Measurements from ENCODE around the gene DTX4. TPM values are rescaled to one million over a fixed set of nuclear protein-coding genes. Genes with fewer than 3 reads are reported as not detected.

DTX4 gene
- total RNA-seq, 1 experiment from 2014 or later, result 0.21 TPM

DNA sequence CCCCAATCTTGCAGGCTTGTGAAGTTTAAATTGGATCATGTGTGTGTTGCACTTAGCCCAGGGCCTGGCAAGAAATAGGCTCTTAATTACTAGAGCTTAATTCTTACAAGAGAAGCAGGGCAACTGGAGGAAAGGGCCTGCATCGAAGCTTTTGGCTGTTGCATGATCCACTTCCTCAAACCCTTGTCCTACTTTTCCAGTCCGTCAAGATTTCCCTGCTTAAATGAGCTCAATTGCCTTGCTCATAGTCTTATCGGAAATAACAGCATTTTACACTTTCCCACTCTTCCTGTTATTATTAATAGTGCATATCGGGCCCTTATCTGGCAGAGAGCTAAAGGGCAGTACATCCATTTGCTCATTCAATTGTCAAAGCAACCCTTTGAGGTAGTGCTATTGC is 18.1 kb downstream of the DTX4 start:
- Histone ChIP-seq H3K27ac (ENCODE audit: low read length) (no peak overlapping the region), H3K4me3 (ENCODE audit: low read depth in 2 of 2, low read length in 2 of 2) (no peak overlapping the region), H3K4me1 (ENCODE audit: control insufficient read depth, insufficient read depth, low read length) (no peaks in the 10 kb centered on the region), H3K9me3 (ENCODE audit: control insufficient read depth, insufficient read depth, low read depth, low read length) (no peaks in the 10 kb centered on the region), H3K36me3 (ENCODE audit: control insufficient read depth, insufficient read depth, low read length) (no peaks in the 10 kb centered on the region), H3K27me3 (ENCODE audit: control insufficient read depth, insufficient read depth, low read length) (peaks cover 6% of the 10 kb centered on the region)
- in situ Hi-C loops (cut with HindIII; ENCODE audit: low pct_unique_long_range_greater_than_20kb, low sequenced_read_pairs), result no loop called here
- no peak for ATAC-seq
- intact Hi-C loops (cut with micrococcal nuclease; ENCODE audit: unreplicated experiment), result no loop called here
- POLR2A ChIA-PET, result no interaction called here
- DNase-seq (ENCODE audit: low read depth, low spot score), result no peak
- CTCF ChIA-PET, result interaction anchor here (1.5 kb wide), 1 partner anchor 15 kb away, joined by 3 read pairs; no protein-coding TSS in a partner anchor
- no peak for TF ChIP-seq SIN3A (IDR thresholded peaks at IDR 0.05; ENCODE audit: borderline replicate concordance, insufficient read depth, low read depth, low read length)
- TF ChIP-seq TCF7L2 (IDR thresholded peaks at IDR 0.05; ENCODE audit: low read depth, low read length), result no peak
- no peak for TF ChIP-seq POLR2AphosphoS5 (IDR thresholded peaks at IDR 0.05; ENCODE audit: low read depth, low read length)
- TF ChIP-seq, protein P1, sequence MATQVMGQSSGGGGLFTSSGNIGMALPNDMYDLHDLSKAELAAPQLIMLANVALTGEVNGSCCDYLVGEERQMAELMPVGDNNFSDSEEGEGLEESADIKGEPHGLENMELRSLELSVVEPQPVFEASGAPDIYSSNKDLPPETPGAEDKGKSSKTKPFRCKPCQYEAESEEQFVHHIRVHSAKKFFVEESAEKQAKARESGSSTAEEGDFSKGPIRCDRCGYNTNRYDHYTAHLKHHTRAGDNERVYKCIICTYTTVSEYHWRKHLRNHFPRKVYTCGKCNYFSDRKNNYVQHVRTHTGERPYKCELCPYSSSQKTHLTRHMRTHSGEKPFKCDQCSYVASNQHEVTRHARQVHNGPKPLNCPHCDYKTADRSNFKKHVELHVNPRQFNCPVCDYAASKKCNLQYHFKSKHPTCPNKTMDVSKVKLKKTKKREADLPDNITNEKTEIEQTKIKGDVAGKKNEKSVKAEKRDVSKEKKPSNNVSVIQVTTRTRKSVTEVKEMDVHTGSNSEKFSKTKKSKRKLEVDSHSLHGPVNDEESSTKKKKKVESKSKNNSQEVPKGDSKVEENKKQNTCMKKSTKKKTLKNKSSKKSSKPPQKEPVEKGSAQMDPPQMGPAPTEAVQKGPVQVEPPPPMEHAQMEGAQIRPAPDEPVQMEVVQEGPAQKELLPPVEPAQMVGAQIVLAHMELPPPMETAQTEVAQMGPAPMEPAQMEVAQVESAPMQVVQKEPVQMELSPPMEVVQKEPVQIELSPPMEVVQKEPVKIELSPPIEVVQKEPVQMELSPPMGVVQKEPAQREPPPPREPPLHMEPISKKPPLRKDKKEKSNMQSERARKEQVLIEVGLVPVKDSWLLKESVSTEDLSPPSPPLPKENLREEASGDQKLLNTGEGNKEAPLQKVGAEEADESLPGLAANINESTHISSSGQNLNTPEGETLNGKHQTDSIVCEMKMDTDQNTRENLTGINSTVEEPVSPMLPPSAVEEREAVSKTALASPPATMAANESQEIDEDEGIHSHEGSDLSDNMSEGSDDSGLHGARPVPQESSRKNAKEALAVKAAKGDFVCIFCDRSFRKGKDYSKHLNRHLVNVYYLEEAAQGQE (IDR thresholded peaks at IDR 0.05; ENCODE audit: insufficient read depth in 1 of 2, low read depth in 2 of 2, low read length in 1 of 2), result no peak
- TF ChIP-seq, protein P2, sequence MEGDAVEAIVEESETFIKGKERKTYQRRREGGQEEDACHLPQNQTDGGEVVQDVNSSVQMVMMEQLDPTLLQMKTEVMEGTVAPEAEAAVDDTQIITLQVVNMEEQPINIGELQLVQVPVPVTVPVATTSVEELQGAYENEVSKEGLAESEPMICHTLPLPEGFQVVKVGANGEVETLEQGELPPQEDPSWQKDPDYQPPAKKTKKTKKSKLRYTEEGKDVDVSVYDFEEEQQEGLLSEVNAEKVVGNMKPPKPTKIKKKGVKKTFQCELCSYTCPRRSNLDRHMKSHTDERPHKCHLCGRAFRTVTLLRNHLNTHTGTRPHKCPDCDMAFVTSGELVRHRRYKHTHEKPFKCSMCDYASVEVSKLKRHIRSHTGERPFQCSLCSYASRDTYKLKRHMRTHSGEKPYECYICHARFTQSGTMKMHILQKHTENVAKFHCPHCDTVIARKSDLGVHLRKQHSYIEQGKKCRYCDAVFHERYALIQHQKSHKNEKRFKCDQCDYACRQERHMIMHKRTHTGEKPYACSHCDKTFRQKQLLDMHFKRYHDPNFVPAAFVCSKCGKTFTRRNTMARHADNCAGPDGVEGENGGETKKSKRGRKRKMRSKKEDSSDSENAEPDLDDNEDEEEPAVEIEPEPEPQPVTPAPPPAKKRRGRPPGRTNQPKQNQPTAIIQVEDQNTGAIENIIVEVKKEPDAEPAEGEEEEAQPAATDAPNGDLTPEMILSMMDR (IDR thresholded peaks at IDR 0.05), result no peak
- no TSS peak for BruUV-seq (replicated peaks)

DNA sequence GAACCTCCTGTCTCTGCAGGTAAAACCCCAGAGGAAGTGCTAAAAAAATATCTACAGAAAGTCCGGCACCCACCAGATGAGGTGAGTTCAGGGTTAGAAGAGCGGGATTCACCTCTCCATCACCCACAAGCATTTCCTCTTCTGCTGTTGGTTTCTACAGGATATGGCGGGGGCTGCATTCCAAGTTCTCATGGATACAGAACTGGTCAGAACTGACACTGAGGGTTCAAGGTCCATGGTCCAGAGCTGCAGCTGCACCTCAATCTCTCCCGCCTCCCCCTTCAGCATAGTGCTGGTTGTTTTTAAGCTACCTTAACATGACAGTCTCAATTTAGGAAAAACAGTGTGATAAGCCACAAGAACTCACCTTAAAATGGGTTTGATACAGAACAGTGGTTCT is 19.2 kb downstream of the DTX4 start:
- ChIA-PET POLR2A (no interaction called here), CTCF (interaction anchor here (1.5 kb wide), 1 partner anchor 16 kb away, joined by 3 read pairs; no protein-coding TSS in a partner anchor)
- ATAC-seq, result no peak
- in situ Hi-C loops (cut with HindIII; ENCODE audit: low pct_unique_long_range_greater_than_20kb, low sequenced_read_pairs), result no loop called here
- Histone ChIP-seq H3K36me3 (ENCODE audit: control insufficient read depth, insufficient read depth, low read length) (no peaks in the 10 kb centered on the region), H3K4me3 (ENCODE audit: low read depth in 2 of 2, low read length in 2 of 2) (no peak overlapping the region), H3K4me1 (ENCODE audit: control insufficient read depth, insufficient read depth, low read length) (no peaks in the 10 kb centered on the region), H3K9me3 (ENCODE audit: control insufficient read depth, insufficient read depth, low read depth, low read length) (no peaks in the 10 kb centered on the region), H3K27me3 (ENCODE audit: control insufficient read depth, insufficient read depth, low read length) (peaks cover 9% of the 10 kb centered on the region), H3K27ac (ENCODE audit: low read length) (no peak overlapping the region)
- intact Hi-C loops (cut with micrococcal nuclease; ENCODE audit: unreplicated experiment), result no loop called here
- TF ChIP-seq SIN3A (IDR thresholded peaks at IDR 0.05; ENCODE audit: borderline replicate concordance, insufficient read depth, low read depth, low read length) (no peak), POLR2AphosphoS5 (IDR thresholded peaks at IDR 0.05; ENCODE audit: low read depth, low read length) (no peak)
- TF ChIP-seq, protein P2 (IDR thresholded peaks at IDR 0.05), result no peak
- BruUV-seq (replicated peaks), result no TSS peak
- DNase-seq (ENCODE audit: low read depth, low spot score), result no peak
